Gastrocnemius medialis (tissue), 4 donors: ENCODE measurements around the gene SCGN. TPM values are rescaled to one million over a fixed set of nuclear protein-coding genes. Genes with fewer than 3 reads are reported as not detected.

ENCODE experiments used
- ATAC-seq, 2 donors: fragments of 150-250 bp; one replicate each; pipeline ENCODE4 v1.9.1; 2016
- DNase-seq, 2 donors: peaks; one replicate each; pipeline ENCODE4 v3.0.0-alpha.2; 2019
- H3K27ac ChIP-seq, 4 donors: fragments of 200-600 bp; sonication (generic); 1 replicate in 1 of 4; 2 replicates in 3 of 4; pipeline ENCODE4 v1.5.1; 2016 to 2018; ENCODE audit warnings: mild to moderate bottlenecking in 2 of 4, moderate library complexity in 1 of 4
- H3K27me3 ChIP-seq, 3 donors: fragments of 200-600 bp; sonication (generic) in 2 of 3; 1 replicate in 1 of 3; 2 replicates in 2 of 3; pipeline versions ENCODE4 v1.5.1 to v1.6.0; 2016 to 2019; ENCODE audit warnings: mild to moderate bottlenecking in 1 of 3, moderate library complexity in 1 of 3
- H3K36me3 ChIP-seq, 2 donors: fragments of 200-600 bp; sonication (generic) in 1 of 2; one replicate each; pipeline ENCODE4 v1.5.1; 2017 to 2018
- H3K4me1 ChIP-seq, 2 donors: fragments of 200-600 bp; sonication (generic) in 1 of 2; one replicate each; pipeline ENCODE4 v1.5.1; 2016 to 2017; ENCODE audit warnings: mild to moderate bottlenecking in 2 of 2
- H3K4me3 ChIP-seq, 4 donors: fragments of 200-600 bp; sonication (generic) in 3 of 4; 1 replicate in 1 of 4; 2 replicates in 3 of 4; pipeline ENCODE4 v1.5.1; 2016 to 2019; ENCODE audit warnings: mild to moderate bottlenecking in 2 of 4
- H3K9me3 ChIP-seq, 3 donors: fragments of 200-600 bp; sonication (generic) in 2 of 3; 1 replicate in 1 of 3; 2 replicates in 2 of 3; pipeline ENCODE4 v1.5.1; 2016 to 2019
- POLR2A ChIP-seq, 2 donors: fragments of 450-650 bp; IDR thresholded peaks; one replicate each; pipeline ENCODE4 v1.6.1; 2017; ENCODE audit warnings: antibody characterized with exemption in 2 of 2, mild to moderate bottlenecking in 2 of 2, moderate library complexity in 2 of 2
- in situ Hi-C, 4 donors: fragments of 200-750 bp; cut with MboI; loops; one replicate each; pipeline versions ENCODE4 v1.15.0 to v1.8.0; 2017; ENCODE audit warnings: low sequenced_read_pairs in 4 of 4
- intact Hi-C: fragments of 100-400 bp; cut with DNase I; formaldehyde crosslinking; loops from one replicate; pipeline ENCODE4 v1.15.1; 2023; ENCODE audit warnings: low total_unique reads
- total RNA-seq, 4 donors: library from RNA; depleted of rRNA; stranded (reverse); fragments of >200 nt; gene quantifications; one replicate each; pipeline versions ENCODE4 v1.1.0 to v1.2.3, GENCODE V29; 2016
- TF ChIP-seq, protein P1 (sequence below), 5 experiments: fragments of 450-650 bp in 3 of 5; fragments of 200-600 bp in 2 of 5; sonication (generic) in 2 of 5; IDR thresholded peaks in 4 of 5; conservative IDR thresholded peaks in 1 of 5; 1 replicate in 4 of 5; 2 replicates in 1 of 5; pipeline ENCODE4 v1.5.1; 2016 to 2019; ENCODE audit warnings: antibody characterized with exemption in 5 of 5, mild to moderate bottlenecking in 3 of 5, moderate library complexity in 3 of 5

The SCGN gene
- total RNA-seq, 4 donors from 2014 or later: not detected

DNA sequence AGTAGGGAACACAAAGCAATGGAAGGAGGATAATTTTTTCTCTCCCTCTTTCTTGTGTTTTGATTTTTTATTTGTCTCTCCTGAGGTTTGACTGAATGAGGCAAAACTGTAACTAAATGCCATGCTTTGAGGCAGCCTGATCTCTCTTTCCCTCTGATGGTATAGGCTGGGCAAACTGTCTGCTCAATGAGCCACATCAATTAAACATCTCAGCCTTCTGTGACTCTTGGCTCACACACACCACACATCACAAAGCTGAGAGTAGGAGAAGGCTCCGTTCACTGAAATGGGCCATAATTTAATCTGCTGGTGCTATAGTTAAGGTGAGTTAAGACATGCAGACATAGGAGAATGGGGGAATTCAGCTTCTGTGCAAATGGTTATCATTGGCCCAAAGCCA lies 28.1 kb upstream of the SCGN start:
- ATAC-seq (no peak), DNase-seq (no peak)
- no peaks in the 10 kb centered on the region for H3K27me3 ChIP-seq
- in situ Hi-C loops (loop anchor here in 1 of 4 donors (25.0 kb wide), 1 partner anchor 362 kb away; no protein-coding TSS in a partner anchor), intact Hi-C loops (no loop called here)
- H3K4me1 ChIP-seq: no peaks in the 10 kb centered on the region
- no peaks in the 10 kb centered on the region for H3K36me3 ChIP-seq
- H3K4me3 ChIP-seq: no peak overlapping the region
- TF ChIP-seq, protein P1, sequence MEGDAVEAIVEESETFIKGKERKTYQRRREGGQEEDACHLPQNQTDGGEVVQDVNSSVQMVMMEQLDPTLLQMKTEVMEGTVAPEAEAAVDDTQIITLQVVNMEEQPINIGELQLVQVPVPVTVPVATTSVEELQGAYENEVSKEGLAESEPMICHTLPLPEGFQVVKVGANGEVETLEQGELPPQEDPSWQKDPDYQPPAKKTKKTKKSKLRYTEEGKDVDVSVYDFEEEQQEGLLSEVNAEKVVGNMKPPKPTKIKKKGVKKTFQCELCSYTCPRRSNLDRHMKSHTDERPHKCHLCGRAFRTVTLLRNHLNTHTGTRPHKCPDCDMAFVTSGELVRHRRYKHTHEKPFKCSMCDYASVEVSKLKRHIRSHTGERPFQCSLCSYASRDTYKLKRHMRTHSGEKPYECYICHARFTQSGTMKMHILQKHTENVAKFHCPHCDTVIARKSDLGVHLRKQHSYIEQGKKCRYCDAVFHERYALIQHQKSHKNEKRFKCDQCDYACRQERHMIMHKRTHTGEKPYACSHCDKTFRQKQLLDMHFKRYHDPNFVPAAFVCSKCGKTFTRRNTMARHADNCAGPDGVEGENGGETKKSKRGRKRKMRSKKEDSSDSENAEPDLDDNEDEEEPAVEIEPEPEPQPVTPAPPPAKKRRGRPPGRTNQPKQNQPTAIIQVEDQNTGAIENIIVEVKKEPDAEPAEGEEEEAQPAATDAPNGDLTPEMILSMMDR (IDR thresholded peaks at IDR 0.05 in 4 of 5, conservative IDR thresholded peaks at IDR 0.05 in 1 of 5): no peak
- no peak for TF ChIP-seq POLR2A (IDR thresholded peaks at IDR 0.05)
- no peak overlapping the region for H3K27ac ChIP-seq
- no peaks in the 10 kb centered on the region for H3K9me3 ChIP-seq

DNA sequence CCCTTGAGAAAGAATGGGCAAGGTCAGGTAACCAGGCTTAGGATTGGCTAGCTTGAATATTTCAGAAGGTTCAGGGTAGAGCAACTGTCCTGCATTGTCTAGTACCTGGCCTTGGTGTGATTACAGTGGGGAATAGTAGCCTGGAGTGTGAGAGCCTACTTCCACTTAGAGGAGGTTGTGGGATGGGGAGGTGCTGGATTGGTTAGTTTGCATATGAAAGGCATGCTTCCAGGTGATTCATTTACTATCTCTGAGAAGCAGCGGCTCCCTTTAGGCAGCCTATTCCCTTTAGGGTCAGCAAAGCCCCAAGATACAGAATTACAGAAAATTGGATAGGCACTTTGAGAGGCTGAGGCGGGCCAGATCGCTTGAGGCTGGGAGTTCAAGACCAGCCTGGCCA lies 25.0 kb upstream of the SCGN start:
- Histone ChIP-seq H3K9me3 (no peaks in the 10 kb centered on the region), H3K4me1 (no peaks in the 10 kb centered on the region), H3K4me3 (no peak overlapping the region), H3K27me3 (no peaks in the 10 kb centered on the region), H3K27ac (no peak overlapping the region), H3K36me3 (no peaks in the 10 kb centered on the region)
- in situ Hi-C loops: no loop called here
- TF ChIP-seq, protein P1 (IDR thresholded peaks at IDR 0.05 in 4 of 5, conservative IDR thresholded peaks at IDR 0.05 in 1 of 5): no peak
- ATAC-seq (no peak), DNase-seq (no peak)
- intact Hi-C loops: no loop called here

DNA sequence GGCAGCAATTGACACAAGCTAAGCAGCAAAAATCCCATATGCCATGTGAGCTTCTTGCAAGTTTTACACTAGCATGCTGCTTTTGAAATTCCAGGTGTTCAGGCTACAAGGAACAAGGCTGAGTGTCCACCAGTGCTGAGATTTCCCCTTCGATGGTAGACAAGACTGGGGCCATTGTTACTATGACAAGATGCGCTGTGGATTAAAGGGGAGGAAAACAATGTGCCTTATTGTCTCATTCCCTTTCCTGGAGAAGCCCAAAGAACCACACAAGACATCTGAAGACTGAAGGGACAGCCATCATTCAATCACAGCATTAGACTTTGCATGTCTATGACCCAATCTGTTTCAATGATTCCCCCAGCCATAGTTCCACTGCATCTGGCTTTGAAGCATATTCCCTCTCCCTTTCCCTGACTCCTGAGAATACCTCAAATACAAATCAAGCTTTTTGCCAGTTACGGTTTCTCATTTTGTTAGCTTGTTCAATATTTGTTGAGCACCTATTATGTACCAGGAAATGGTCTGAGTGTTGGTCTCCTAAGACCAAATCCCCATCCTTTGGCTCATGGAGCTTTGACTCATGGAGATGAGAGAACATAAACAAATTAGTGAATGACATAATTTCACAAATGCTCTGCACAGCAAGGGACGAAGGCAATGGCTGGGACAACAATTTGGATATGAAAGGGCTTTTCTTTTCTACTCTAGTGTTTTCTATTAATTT lies 23.4 kb upstream of the SCGN start:
- DNase-seq: no peak
- Histone ChIP-seq H3K27ac (no peak overlapping the region), H3K4me3 (no peak overlapping the region), H3K27me3 (no peaks in the 10 kb centered on the region), H3K4me1 (no peaks in the 10 kb centered on the region), H3K9me3 (no peaks in the 10 kb centered on the region), H3K36me3 (no peaks in the 10 kb centered on the region)
- in situ Hi-C loops (no loop called here), intact Hi-C loops (no loop called here)
- no peak for ATAC-seq
- TF ChIP-seq POLR2A (IDR thresholded peaks at IDR 0.05): no peak
- TF ChIP-seq, protein P1 (IDR thresholded peaks at IDR 0.05 in 4 of 5, conservative IDR thresholded peaks at IDR 0.05 in 1 of 5): no peak

DNA sequence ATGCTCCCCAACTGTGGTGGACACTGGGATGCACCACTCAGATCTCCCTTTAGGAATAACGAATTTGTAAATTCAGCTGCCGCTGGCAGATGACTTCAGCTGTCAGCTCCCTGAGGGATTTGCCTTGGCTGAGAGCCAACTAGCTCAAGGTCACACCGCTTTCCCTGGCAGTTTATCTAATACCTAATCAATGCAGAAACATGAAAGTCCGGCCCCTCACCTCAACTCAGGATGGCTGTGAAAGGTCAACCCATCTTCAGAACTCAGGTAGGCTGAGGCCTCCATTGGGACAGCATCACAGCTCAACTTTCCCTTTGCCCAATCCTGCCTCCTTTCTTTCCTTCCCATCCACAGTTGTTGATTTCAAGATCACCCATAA lies 22.8 kb upstream of the SCGN start:
- no peaks in the 10 kb centered on the region for H3K4me1 ChIP-seq
- intact Hi-C loops: no loop called here
- TF ChIP-seq POLR2A (IDR thresholded peaks at IDR 0.05): no peak
- TF ChIP-seq, protein P1 (IDR thresholded peaks at IDR 0.05 in 4 of 5, conservative IDR thresholded peaks at IDR 0.05 in 1 of 5): no peak
- in situ Hi-C loops: no loop called here
- no peaks in the 10 kb centered on the region for H3K27me3 ChIP-seq
- no peaks in the 10 kb centered on the region for H3K36me3 ChIP-seq
- H3K4me3 ChIP-seq: no peak overlapping the region
- H3K27ac ChIP-seq: no peak overlapping the region
- H3K9me3 ChIP-seq: no peaks in the 10 kb centered on the region
- ATAC-seq: no peak
- DNase-seq: no peak
